Ovary (tissue), 3 donors: ENCODE results near the gene NPTXR.

ENCODE experiments used
- POLR2A ChIP-seq: fragments of 450-650 bp; IDR thresholded peaks from one replicate; pipeline ENCODE4 v1.6.1; 2017; ENCODE audit warnings: antibody characterized with exemption, mild to moderate bottlenecking, moderate library complexity
- TF ChIP-seq, protein P1 (sequence below), 3 donors: fragments of 450-650 bp in 2 of 3; fragments of 200-600 bp in 1 of 3; IDR thresholded peaks; one replicate each; pipeline versions ENCODE4 v1.5.1 to v1.8.0; 2016 to 2022; ENCODE audit warnings: antibody characterized with exemption in 3 of 3, mild to moderate bottlenecking in 1 of 3
- donor health status: DM: no; HTN: no; CAD: no.

DNA sequence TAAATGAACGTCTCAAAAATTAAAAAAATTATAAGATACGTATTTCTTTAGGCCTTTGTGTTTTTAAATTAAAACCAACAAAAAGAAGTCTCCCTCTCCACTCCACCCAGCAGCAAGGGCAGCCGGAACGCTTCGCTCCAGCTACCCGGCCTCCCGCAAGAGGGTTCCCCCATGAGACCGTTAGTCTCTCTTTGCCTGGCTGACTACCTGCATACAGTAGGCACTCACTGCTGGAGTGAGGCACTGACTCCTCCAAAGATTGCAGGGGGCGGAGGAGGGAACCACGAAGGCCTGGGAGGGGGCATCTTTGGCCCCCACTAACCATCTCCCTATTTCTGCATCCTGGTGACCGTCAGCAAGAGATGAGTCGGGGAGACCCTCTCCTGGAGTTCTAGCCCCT is 18.1 kb upstream of the NPTXR start:
- TF ChIP-seq, protein P1, sequence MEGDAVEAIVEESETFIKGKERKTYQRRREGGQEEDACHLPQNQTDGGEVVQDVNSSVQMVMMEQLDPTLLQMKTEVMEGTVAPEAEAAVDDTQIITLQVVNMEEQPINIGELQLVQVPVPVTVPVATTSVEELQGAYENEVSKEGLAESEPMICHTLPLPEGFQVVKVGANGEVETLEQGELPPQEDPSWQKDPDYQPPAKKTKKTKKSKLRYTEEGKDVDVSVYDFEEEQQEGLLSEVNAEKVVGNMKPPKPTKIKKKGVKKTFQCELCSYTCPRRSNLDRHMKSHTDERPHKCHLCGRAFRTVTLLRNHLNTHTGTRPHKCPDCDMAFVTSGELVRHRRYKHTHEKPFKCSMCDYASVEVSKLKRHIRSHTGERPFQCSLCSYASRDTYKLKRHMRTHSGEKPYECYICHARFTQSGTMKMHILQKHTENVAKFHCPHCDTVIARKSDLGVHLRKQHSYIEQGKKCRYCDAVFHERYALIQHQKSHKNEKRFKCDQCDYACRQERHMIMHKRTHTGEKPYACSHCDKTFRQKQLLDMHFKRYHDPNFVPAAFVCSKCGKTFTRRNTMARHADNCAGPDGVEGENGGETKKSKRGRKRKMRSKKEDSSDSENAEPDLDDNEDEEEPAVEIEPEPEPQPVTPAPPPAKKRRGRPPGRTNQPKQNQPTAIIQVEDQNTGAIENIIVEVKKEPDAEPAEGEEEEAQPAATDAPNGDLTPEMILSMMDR (IDR thresholded peaks at IDR 0.05) = no peak
- TF ChIP-seq POLR2A = no peak
